Measurements from ENCODE around the gene GBP2. TPM values are rescaled to one million over a fixed set of nuclear protein-coding genes. Genes with fewer than 3 reads are reported as not detected.

GBP2 gene
- total RNA-seq, 1 donor: 55.0 TPM

GRCh38 chr1:89064632-89065031 lies 61.3 kb downstream of the GBP2 start:
- no peak for DNase-seq (ENCODE audit: insufficient read length, low spot score, missing footprints)
- Histone ChIP-seq H3K4me1 (ENCODE audit: insufficient read depth, low read length) (peaks cover 15% of the 10 kb centered on the region), H3K27ac (ENCODE audit: low read depth, low read length) (peak overlapping the region; percentile 65), H3K4me3 (ENCODE audit: insufficient read depth, low read length) (peak overlapping the region; percentile 73), H3K36me3 (ENCODE audit: insufficient read depth, low read length) (no peaks in the 10 kb centered on the region), H2AFZ (ENCODE audit: low read length) (peak overlapping the region; percentile 92), H3K9me3 (ENCODE audit: low read depth, low read length) (no peaks in the 10 kb centered on the region), H3K4me2 (ENCODE audit: insufficient read depth, low read length) (peak overlapping the region; percentile 89), H3K27me3 (ENCODE audit: insufficient read depth, low read length) (no peaks in the 10 kb centered on the region), H3K79me2 (ENCODE audit: insufficient read depth, low read length) (peaks cover 16% of the 10 kb centered on the region), H4K20me1 (ENCODE audit: insufficient read depth, low read length) (no peaks in the 10 kb centered on the region)
- no peak for TF ChIP-seq CTCF (IDR thresholded peaks at IDR 0.05; ENCODE audit: extremely low read depth, low read depth, low read length)

- Histone ChIP-seq H3K4me2 (ENCODE audit: insufficient read depth, low read length) (peak overlapping the region; percentile 89), H3K36me3 (ENCODE audit: insufficient read depth, low read length) (peaks cover 14% of the 10 kb centered on the region), H2AFZ (ENCODE audit: low read length) (no peak overlapping the region), H3K27me3 (ENCODE audit: insufficient read depth, low read length) (no peaks in the 10 kb centered on the region), H3K4me3 (ENCODE audit: insufficient read depth, low read length) (no peak overlapping the region), H3K4me1 (ENCODE audit: insufficient read depth, low read length) (peaks cover 11% of the 10 kb centered on the region), H4K20me1 (ENCODE audit: insufficient read depth, low read length) (no peaks in the 10 kb centered on the region), H3K9me3 (ENCODE audit: low read depth, low read length) (no peaks in the 10 kb centered on the region), H3K27ac (ENCODE audit: low read depth, low read length) (no peak overlapping the region), H3K79me2 (ENCODE audit: insufficient read depth, low read length) (peaks cover 16% of the 10 kb centered on the region)
- no peak for DNase-seq (ENCODE audit: insufficient read length, low spot score, missing footprints)
- no peak for TF ChIP-seq CTCF (IDR thresholded peaks at IDR 0.05; ENCODE audit: extremely low read depth, low read depth, low read length)
These were observed 62.8 kb downstream of the GBP2 start for GRCh38 chr1:89063094-89063493.

- peaks cover 41% of the 10 kb centered on the region for H3K36me3 ChIP-seq (ENCODE audit: insufficient read depth, low read length)
- H3K9me3 ChIP-seq (ENCODE audit: low read depth, low read length): no peaks in the 10 kb centered on the region
- H3K79me2 ChIP-seq (ENCODE audit: insufficient read depth, low read length): peaks cover 16% of the 10 kb centered on the region
- DNase-seq (ENCODE audit: insufficient read length, low spot score, missing footprints): no peak
- no peak overlapping the region for H2AFZ ChIP-seq (ENCODE audit: low read length)
- H3K4me2 ChIP-seq (ENCODE audit: insufficient read depth, low read length): no peak overlapping the region
- H3K4me3 ChIP-seq (ENCODE audit: insufficient read depth, low read length): no peak overlapping the region
- H3K4me1 ChIP-seq (ENCODE audit: insufficient read depth, low read length): peaks cover 7% of the 10 kb centered on the region
- no peaks in the 10 kb centered on the region for H4K20me1 ChIP-seq (ENCODE audit: insufficient read depth, low read length)
- no peaks in the 10 kb centered on the region for H3K27me3 ChIP-seq (ENCODE audit: insufficient read depth, low read length)
- H3K27ac ChIP-seq (ENCODE audit: low read depth, low read length): no peak overlapping the region
- no peak for TF ChIP-seq CTCF (IDR thresholded peaks at IDR 0.05; ENCODE audit: extremely low read depth, low read depth, low read length)
These were observed 65.8 kb downstream of the GBP2 start for GRCh38 chr1:89060091-89060490.

Other genes starting within 250 kb of the GBP2 start
- gene GTF2B, start 234.5 kb downstream of the GBP2 start, total RNA-seq: 31.5 and 34.2 TPM in 2 replicates
- 44.8 and 53.9 TPM in 2 replicates for gene KYAT3, start 133.5 kb downstream of the GBP2 start, total RNA-seq
- 11.5 and 13.4 TPM in 2 replicates for gene RBMXL1, start 133.5 kb downstream of the GBP2 start, total RNA-seq
- 22.4 and 39.1 TPM in 2 replicates for gene GBP3, start 103.2 kb downstream of the GBP2 start, total RNA-seq
- 23.9 and 32.2 TPM in 2 replicates for gene GBP1, start 60.9 kb downstream of the GBP2 start, total RNA-seq
- gene GBP7, start 49.9 kb upstream of the GBP2 start, total RNA-seq: not detected in 2 replicates
- gene GBP4, start 72.8 kb upstream of the GBP2 start, total RNA-seq: 0.36 and 1.2 TPM in 2 replicates
- under 0.01 TPM in 2 replicates for gene GBP5, start 146.7 kb upstream of the GBP2 start, total RNA-seq
- gene GBP6, start 237.9 kb upstream of the GBP2 start, total RNA-seq: not detected in 2 replicates